SK-N-SH (cell line): Measurements from ENCODE around the gene VWA3A.

Source experiments
- TF ChIP-seq, protein P1 (sequence below): IDR thresholded peaks from 2 replicates; pipeline ENCODE4 v1.4.0; 2012; ENCODE audit warnings: low read depth
- TF ChIP-seq, protein P2 (sequence below): fragments of 200-600 bp; sonication (generic); IDR thresholded peaks from 2 replicates; pipeline ENCODE4 v1.6.1; 2017; ENCODE audit warnings: antibody characterized with exemption, mild to moderate bottlenecking, moderate library complexity

DNA sequence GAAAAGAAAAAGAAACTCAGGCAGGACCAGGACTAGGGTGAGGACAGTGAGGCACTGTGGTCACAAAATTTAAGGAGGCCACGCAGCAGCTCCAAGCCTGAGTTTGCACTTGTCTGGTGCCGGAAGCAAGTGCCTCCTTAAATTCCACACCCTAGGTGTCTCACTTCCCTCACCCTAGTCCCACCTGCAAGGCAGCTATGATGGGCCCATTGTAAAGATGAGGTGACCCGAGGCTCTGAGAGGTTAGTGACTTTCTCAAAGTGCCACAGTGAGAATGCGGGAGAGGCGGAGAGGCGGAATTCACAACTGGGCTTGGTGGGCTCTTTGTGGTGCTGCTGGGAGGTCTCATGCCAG, 92.3 kb downstream of the VWA3A start:
- TF ChIP-seq, protein P1, sequence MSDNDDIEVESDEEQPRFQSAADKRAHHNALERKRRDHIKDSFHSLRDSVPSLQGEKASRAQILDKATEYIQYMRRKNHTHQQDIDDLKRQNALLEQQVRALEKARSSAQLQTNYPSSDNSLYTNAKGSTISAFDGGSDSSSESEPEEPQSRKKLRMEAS = no peak
- TF ChIP-seq, protein P2, sequence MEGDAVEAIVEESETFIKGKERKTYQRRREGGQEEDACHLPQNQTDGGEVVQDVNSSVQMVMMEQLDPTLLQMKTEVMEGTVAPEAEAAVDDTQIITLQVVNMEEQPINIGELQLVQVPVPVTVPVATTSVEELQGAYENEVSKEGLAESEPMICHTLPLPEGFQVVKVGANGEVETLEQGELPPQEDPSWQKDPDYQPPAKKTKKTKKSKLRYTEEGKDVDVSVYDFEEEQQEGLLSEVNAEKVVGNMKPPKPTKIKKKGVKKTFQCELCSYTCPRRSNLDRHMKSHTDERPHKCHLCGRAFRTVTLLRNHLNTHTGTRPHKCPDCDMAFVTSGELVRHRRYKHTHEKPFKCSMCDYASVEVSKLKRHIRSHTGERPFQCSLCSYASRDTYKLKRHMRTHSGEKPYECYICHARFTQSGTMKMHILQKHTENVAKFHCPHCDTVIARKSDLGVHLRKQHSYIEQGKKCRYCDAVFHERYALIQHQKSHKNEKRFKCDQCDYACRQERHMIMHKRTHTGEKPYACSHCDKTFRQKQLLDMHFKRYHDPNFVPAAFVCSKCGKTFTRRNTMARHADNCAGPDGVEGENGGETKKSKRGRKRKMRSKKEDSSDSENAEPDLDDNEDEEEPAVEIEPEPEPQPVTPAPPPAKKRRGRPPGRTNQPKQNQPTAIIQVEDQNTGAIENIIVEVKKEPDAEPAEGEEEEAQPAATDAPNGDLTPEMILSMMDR = no peak
